AG09309 (cell line): ENCODE measurements around the gene PTPRG.
A peak's percentile ranks its signal among the peaks of the same experiment; 100 is the strongest.

Source experiments
- DNase-seq: peaks from one replicate; pipeline ENCODE4 v3.0.0-alpha.2; 2010; ENCODE audit warnings: low read depth
- H3K4me3 ChIP-seq: 2 replicates; pipeline ENCODE4 v1.5.1; 2011; ENCODE audit warnings: mild to moderate bottlenecking, low read depth, low read length, moderate library complexity; ENCODE audit not compliant: control insufficient read depth
- CTCF ChIP-seq: IDR thresholded peaks from 2 replicates; pipeline ENCODE4 v1.5.1; 2011; ENCODE audit warnings: mild to moderate bottlenecking, low read depth, low read length, inconsistent platforms; ENCODE audit not compliant: insufficient read depth, control insufficient read depth; ENCODE audit errors: missing control alignments

The PTPRG gene

GRCh38 chr3:61844346-61844745 lies 283.0 kb downstream of the PTPRG start:
- no peak for TF ChIP-seq CTCF
- no peak overlapping the region for H3K4me3 ChIP-seq
- DNase-seq: no peak

GRCh38 chr3:61846488-61846887 lies 285.1 kb downstream of the PTPRG start:
- DNase-seq: no peak
- TF ChIP-seq CTCF: no peak
- no peak overlapping the region for H3K4me3 ChIP-seq

GRCh38 chr3:61847784-61848462 lies 286.6 kb downstream of the PTPRG start:
- no peak for TF ChIP-seq CTCF
- H3K4me3 ChIP-seq: no peak overlapping the region
- DNase-seq: no peak

GRCh38 chr3:61848885-61849284 lies 287.5 kb downstream of the PTPRG start:
- no peak overlapping the region for H3K4me3 ChIP-seq
- peak; percentile 62 for DNase-seq
- no peak for TF ChIP-seq CTCF

- no peak overlapping the region for H3K4me3 ChIP-seq
- TF ChIP-seq CTCF: no peak
- DNase-seq: no peak
Observed at GRCh38 chr3:61853912-61854311, 292.5 kb downstream of the PTPRG start.

GRCh38 chr3:61855211-61855610 lies 293.8 kb downstream of the PTPRG start:
- no peak for DNase-seq
- no peak overlapping the region for H3K4me3 ChIP-seq
- no peak for TF ChIP-seq CTCF
